ENCODE measurements around the gene ITPRID1. TPM values are rescaled to one million over a fixed set of nuclear protein-coding genes. Genes with fewer than 3 reads are reported as not detected.

ITPRID1 gene
- total RNA-seq, 5 donors from 2014 or later (not counting 1 experiment from before 2014, with no cell fraction given) = not detected

- Mint-ChIP-seq H3K9me3 (peaks cover 0 to 7% (median 2%) of the 10 kb centered on the region in 3 donors), H3K27me3 (no peaks in the 10 kb centered on the region), H3K4me1 (no peaks in the 10 kb centered on the region), H3K36me3 (no peaks in the 10 kb centered on the region), H3K27ac (no peak overlapping the region), H3K4me3 (no peak overlapping the region)
- DNase-seq (no peak), ATAC-seq (replicated peaks in 1 of 4) (no peak)
- Histone ChIP-seq H3K4me1 (ENCODE audit: control insufficient read depth in 1 of 2, extremely low read depth in 1 of 2, insufficient read depth in 2 of 2, low read length in 2 of 2) (no peaks in the 10 kb centered on the region), H3K9me3 (no peaks in the 10 kb centered on the region), H3K36me3 (ENCODE audit: control insufficient read depth in 2 of 2, extremely low read depth in 1 of 2, insufficient read depth in 1 of 2, low read length in 1 of 2) (no peaks in the 10 kb centered on the region), H3K27ac (ENCODE audit: low read length) (no peak overlapping the region), H3K27me3 (replicated peaks in 1 of 2; ENCODE audit: control insufficient read depth in 2 of 2, extremely low read depth in 1 of 2, insufficient read depth in 2 of 2, low read length in 1 of 2) (no peaks in the 10 kb centered on the region), H3K4me3 (ENCODE audit: control insufficient read depth in 1 of 2, extremely low read depth in 1 of 2, low read length in 1 of 2) (no peak overlapping the region)
- POLR2A ChIA-PET = no interaction called here
- 58% methylated on average over 5 of the region's 6 CpGs for WGBS (ENCODE audit: insufficient coverage)
- CTCF ChIA-PET = no interaction called here
Observed at GRCh38 chr7:31695859-31696614, 182.1 kb downstream of the ITPRID1 start.

- Mint-ChIP-seq H3K9me3 (peaks cover 0 to 7% (median 4%) of the 10 kb centered on the region in 3 donors), H3K27ac (no peak overlapping the region), H3K4me3 (no peak overlapping the region), H3K4me1 (no peaks in the 10 kb centered on the region), H3K27me3 (no peaks in the 10 kb centered on the region), H3K36me3 (no peaks in the 10 kb centered on the region)
- WGBS (ENCODE audit: insufficient coverage) = 50% methylated on average over 2 of the region's 2 CpGs
- ATAC-seq (replicated peaks in 1 of 4) = no peak
- CTCF ChIA-PET = no interaction called here
- Histone ChIP-seq H3K27me3 (replicated peaks in 1 of 2; ENCODE audit: control insufficient read depth in 2 of 2, extremely low read depth in 1 of 2, insufficient read depth in 2 of 2, low read length in 1 of 2) (no peaks in the 10 kb centered on the region), H3K4me3 (ENCODE audit: control insufficient read depth in 1 of 2, extremely low read depth in 1 of 2, low read length in 1 of 2) (no peak overlapping the region), H3K4me1 (ENCODE audit: control insufficient read depth in 1 of 2, extremely low read depth in 1 of 2, insufficient read depth in 2 of 2, low read length in 2 of 2) (no peaks in the 10 kb centered on the region), H3K9me3 (no peaks in the 10 kb centered on the region), H3K36me3 (ENCODE audit: control insufficient read depth in 2 of 2, extremely low read depth in 1 of 2, insufficient read depth in 1 of 2, low read length in 1 of 2) (no peaks in the 10 kb centered on the region), H3K27ac (ENCODE audit: low read length) (no peak overlapping the region)
- no peak for DNase-seq
- POLR2A ChIA-PET = no interaction called here
Observed at GRCh38 chr7:31699050-31699449, 185.2 kb downstream of the ITPRID1 start.

- CTCF ChIA-PET = no interaction called here
- H3K36me3 Mint-ChIP-seq = no peaks in the 10 kb centered on the region
- H3K9me3 ChIP-seq = no peaks in the 10 kb centered on the region
- H3K4me1 Mint-ChIP-seq = no peaks in the 10 kb centered on the region
- no peaks in the 10 kb centered on the region for H3K27me3 ChIP-seq (replicated peaks in 1 of 2; ENCODE audit: control insufficient read depth in 2 of 2, extremely low read depth in 1 of 2, insufficient read depth in 2 of 2, low read length in 1 of 2)
- H3K4me3 Mint-ChIP-seq = no peak overlapping the region
- H3K27ac Mint-ChIP-seq = no peak overlapping the region
- H3K27me3 Mint-ChIP-seq = no peaks in the 10 kb centered on the region
- no peak overlapping the region for H3K27ac ChIP-seq (ENCODE audit: low read length)
- H3K9me3 Mint-ChIP-seq = peaks cover 0 to 5% (median 4%) of the 10 kb centered on the region in 3 donors
- no peaks in the 10 kb centered on the region for H3K4me1 ChIP-seq (ENCODE audit: control insufficient read depth in 1 of 2, extremely low read depth in 1 of 2, insufficient read depth in 2 of 2, low read length in 2 of 2)
- ATAC-seq (replicated peaks in 1 of 4) (no peak), DNase-seq (no peak)
- POLR2A ChIA-PET = no interaction called here
- 22% methylated on average over 1 of the region's 3 CpGs for WGBS (ENCODE audit: insufficient coverage)
- H3K36me3 ChIP-seq (ENCODE audit: control insufficient read depth in 2 of 2, extremely low read depth in 1 of 2, insufficient read depth in 1 of 2, low read length in 1 of 2) = no peaks in the 10 kb centered on the region
- no peak overlapping the region for H3K4me3 ChIP-seq (ENCODE audit: control insufficient read depth in 1 of 2, extremely low read depth in 1 of 2, low read length in 1 of 2)
Observed at GRCh38 chr7:31702354-31702753, 188.5 kb downstream of the ITPRID1 start.

GRCh38 chr7:31705377-31705776, 191.5 kb downstream of the ITPRID1 start:
- CTCF ChIA-PET = interaction anchor here in 1 of 2 donors (0.7 kb wide), 1 partner anchor 10 kb away, joined by 3 read pairs; no protein-coding TSS in a partner anchor
- Mint-ChIP-seq H3K4me1 (no peaks in the 10 kb centered on the region), H3K9me3 (peaks cover 3 to 4% (median 3%) of the 10 kb centered on the region in 3 donors), H3K27ac (no peak overlapping the region), H3K36me3 (no peaks in the 10 kb centered on the region), H3K4me3 (no peak overlapping the region), H3K27me3 (no peaks in the 10 kb centered on the region)
- no peaks in the 10 kb centered on the region for H3K27me3 ChIP-seq (replicated peaks in 1 of 2; ENCODE audit: control insufficient read depth in 2 of 2, extremely low read depth in 1 of 2, insufficient read depth in 2 of 2, low read length in 1 of 2)
- WGBS (ENCODE audit: insufficient coverage) = no CpG with 5 or more reads among the region's 3 CpGs
- ATAC-seq (replicated peaks in 1 of 4) (no peak), DNase-seq (no peak)
- H3K4me3 ChIP-seq (ENCODE audit: control insufficient read depth in 1 of 2, extremely low read depth in 1 of 2, low read length in 1 of 2) = no peak overlapping the region
- no peaks in the 10 kb centered on the region for H3K4me1 ChIP-seq (ENCODE audit: control insufficient read depth in 1 of 2, extremely low read depth in 1 of 2, insufficient read depth in 2 of 2, low read length in 2 of 2)
- no peaks in the 10 kb centered on the region for H3K36me3 ChIP-seq (ENCODE audit: control insufficient read depth in 2 of 2, extremely low read depth in 1 of 2, insufficient read depth in 1 of 2, low read length in 1 of 2)
- no peak overlapping the region for H3K27ac ChIP-seq (ENCODE audit: low read length)
- H3K9me3 ChIP-seq = no peaks in the 10 kb centered on the region
- POLR2A ChIA-PET = no interaction called here

GRCh38 chr7:31707089-31707488, 193.2 kb downstream of the ITPRID1 start:
- H3K27ac ChIP-seq (ENCODE audit: low read length) = no peak overlapping the region
- H3K36me3 ChIP-seq (ENCODE audit: control insufficient read depth in 2 of 2, extremely low read depth in 1 of 2, insufficient read depth in 1 of 2, low read length in 1 of 2) = no peaks in the 10 kb centered on the region
- 16% methylated on average over 2 of the region's 5 CpGs for WGBS (ENCODE audit: insufficient coverage)
- Mint-ChIP-seq H3K27ac (no peak overlapping the region), H3K36me3 (no peaks in the 10 kb centered on the region), H3K27me3 (no peaks in the 10 kb centered on the region), H3K4me3 (no peak overlapping the region), H3K4me1 (no peaks in the 10 kb centered on the region), H3K9me3 (peaks cover 0 to 7% (median 6%) of the 10 kb centered on the region in 3 donors)
- ATAC-seq (replicated peaks in 1 of 4) = no peak
- H3K9me3 ChIP-seq = no peaks in the 10 kb centered on the region
- H3K27me3 ChIP-seq (replicated peaks in 1 of 2; ENCODE audit: control insufficient read depth in 2 of 2, extremely low read depth in 1 of 2, insufficient read depth in 2 of 2, low read length in 1 of 2) = no peaks in the 10 kb centered on the region
- ChIA-PET CTCF (no interaction called here), POLR2A (no interaction called here)
- DNase-seq = no peak
- no peaks in the 10 kb centered on the region for H3K4me1 ChIP-seq (ENCODE audit: control insufficient read depth in 1 of 2, extremely low read depth in 1 of 2, insufficient read depth in 2 of 2, low read length in 2 of 2)
- no peak overlapping the region for H3K4me3 ChIP-seq (ENCODE audit: control insufficient read depth in 1 of 2, extremely low read depth in 1 of 2, low read length in 1 of 2)

Other genes with a start within 250 kb of the ITPRID1 start
- not detected for gene NEUROD6, start 173.4 kb upstream of the ITPRID1 start, total RNA-seq
- gene PPP1R17, start 173.1 kb downstream of the ITPRID1 start, total RNA-seq = not detected